Panc1 (cell line): ENCODE data around the gene WDFY3. TPM values are rescaled to one million over a fixed set of nuclear protein-coding genes. Genes with fewer than 3 reads are reported as not detected.

Source experiments
- ATAC-seq: fragments of 200-7000 bp; cut with Tn5 transposase; 2 replicates; pipeline ENCODE4 v1.9.1; 2020; ENCODE audit warnings: mild to moderate bottlenecking, moderate library complexity
- BruUV-seq: library from RNA; stranded (reverse); fragments of 400-500 nt; replicated peaks from 2 replicates; lab custom pipeline; 2021; lab: Mats Ljungman, UMichigan
- CTCF ChIA-PET: fragments of 300-600 bp; sonication (Branson Sonifier 250); formaldehyde crosslinking; loops from one replicate; lab custom pipeline; 2022; ENCODE audit warnings: antibody characterized with exemption; lab: Charles Lee
- POLR2A ChIA-PET: fragments of 300-600 bp; sonication (Branson Sonifier 250); formaldehyde crosslinking; loops from one replicate; lab custom pipeline; 2022; ENCODE audit warnings: antibody characterized with exemption; lab: Charles Lee
- DNase-seq: peaks from one replicate; pipeline ENCODE4 v3.0.0-alpha.2; 2010; ENCODE audit warnings: low read depth, low spot score
- H3K27ac ChIP-seq: 2 replicates; pipeline ENCODE4 v1.5.1; 2011; ENCODE audit warnings: mild to moderate bottlenecking, low read length, inconsistent platforms
- H3K27me3 ChIP-seq: fragments of 200-500 bp; sonication (Bioruptor generic); 2 replicates; pipeline ENCODE4 v1.6.0; 2014; ENCODE audit warnings: low read length, inconsistent platforms; ENCODE audit not compliant: control insufficient read depth, insufficient read depth
- H3K36me3 ChIP-seq: fragments of 200-500 bp; sonication (Bioruptor generic); 2 replicates; pipeline ENCODE4 v1.5.1; 2014; ENCODE audit warnings: inconsistent platforms, mild to moderate bottlenecking, low read length, moderate library complexity; ENCODE audit not compliant: control insufficient read depth, insufficient read depth
- H3K4me1 ChIP-seq: 2 replicates; pipeline ENCODE4 v1.5.1; 2011; ENCODE audit warnings: inconsistent platforms, mild to moderate bottlenecking, low read length, moderate library complexity; ENCODE audit not compliant: control insufficient read depth, insufficient read depth
- H3K4me3 ChIP-seq, 2 experiments: 2 replicates each; pipeline ENCODE4 v1.5.1; 2011 to 2012; ENCODE audit warnings: low read depth in 2 of 2, low read length in 2 of 2, mild to moderate bottlenecking in 2 of 2, inconsistent platforms in 1 of 2, moderate library complexity in 1 of 2
- H3K9me3 ChIP-seq: fragments of 200-500 bp; sonication (Bioruptor generic); 2 replicates; pipeline ENCODE4 v1.5.1; 2014; ENCODE audit warnings: low read depth, mild to moderate bottlenecking, inconsistent platforms, low read length, moderate library complexity; ENCODE audit not compliant: control insufficient read depth, insufficient read depth
- POLR2AphosphoS5 ChIP-seq: IDR thresholded peaks from 2 replicates; pipeline ENCODE4 v1.6.1; 2012; ENCODE audit warnings: mild to moderate bottlenecking, low read depth, low read length, moderate library complexity
- REST ChIP-seq, 2 experiments: IDR thresholded peaks; 2 replicates each; pipeline ENCODE4 v1.6.1; 2011 to 2012; ENCODE audit warnings: low read depth in 2 of 2, control low read depth in 1 of 2, low read length in 1 of 2, mild to moderate bottlenecking in 1 of 2, moderate library complexity in 1 of 2; ENCODE audit not compliant: insufficient read depth in 1 of 2
- SIN3A ChIP-seq: IDR thresholded peaks from 2 replicates; pipeline ENCODE4 v1.6.1; 2012; ENCODE audit warnings: low read depth, mild to moderate bottlenecking, low read length, moderate library complexity, borderline replicate concordance; ENCODE audit not compliant: insufficient read depth
- TCF7L2 ChIP-seq: IDR thresholded peaks from 2 replicates; pipeline ENCODE4 v1.6.1; 2011; ENCODE audit warnings: mild to moderate bottlenecking, low read depth, low read length, inconsistent platforms
- in situ Hi-C: cut with HindIII; loops from 2 replicates; pipeline ENCODE4 v1.10.0; 2016; ENCODE audit warnings: low sequenced_read_pairs, low pct_unique_long_range_greater_than_20kb
- intact Hi-C: fragments of 100-400 bp; cut with micrococcal nuclease; formaldehyde crosslinking; loops from one replicate; pipeline ENCODE4 v1.10.0; 2022; ENCODE audit not compliant: unreplicated experiment
- total RNA-seq: library from RNA; stranded (reverse); gene quantifications from one replicate; pipeline ENCODE4 v1.2.1, GENCODE V29; 2021; ENCODE audit not compliant: unreplicated experiment
- TF ChIP-seq, protein P1 (sequence below): fragments of 450-650 bp; IDR thresholded peaks from 2 replicates; pipeline ENCODE4 v1.5.1; 2017; ENCODE audit warnings: mild to moderate bottlenecking

WDFY3 gene
- total RNA-seq, 1 experiment from 2014 or later, result 47.8 TPM

- peaks cover 2% of the 10 kb centered on the region; the same call in 1 of the 2 replicates for H3K36me3 ChIP-seq
- ChIA-PET CTCF (no interaction called here), POLR2A (no interaction called here)
- no peak overlapping the region for H3K4me3 ChIP-seq
- no peak overlapping the region for H3K27ac ChIP-seq
- H3K27me3 ChIP-seq, result no peaks in the 10 kb centered on the region
- TF ChIP-seq POLR2AphosphoS5, result no peak
- TF ChIP-seq TCF7L2, result no peak
- TF ChIP-seq, protein P1, sequence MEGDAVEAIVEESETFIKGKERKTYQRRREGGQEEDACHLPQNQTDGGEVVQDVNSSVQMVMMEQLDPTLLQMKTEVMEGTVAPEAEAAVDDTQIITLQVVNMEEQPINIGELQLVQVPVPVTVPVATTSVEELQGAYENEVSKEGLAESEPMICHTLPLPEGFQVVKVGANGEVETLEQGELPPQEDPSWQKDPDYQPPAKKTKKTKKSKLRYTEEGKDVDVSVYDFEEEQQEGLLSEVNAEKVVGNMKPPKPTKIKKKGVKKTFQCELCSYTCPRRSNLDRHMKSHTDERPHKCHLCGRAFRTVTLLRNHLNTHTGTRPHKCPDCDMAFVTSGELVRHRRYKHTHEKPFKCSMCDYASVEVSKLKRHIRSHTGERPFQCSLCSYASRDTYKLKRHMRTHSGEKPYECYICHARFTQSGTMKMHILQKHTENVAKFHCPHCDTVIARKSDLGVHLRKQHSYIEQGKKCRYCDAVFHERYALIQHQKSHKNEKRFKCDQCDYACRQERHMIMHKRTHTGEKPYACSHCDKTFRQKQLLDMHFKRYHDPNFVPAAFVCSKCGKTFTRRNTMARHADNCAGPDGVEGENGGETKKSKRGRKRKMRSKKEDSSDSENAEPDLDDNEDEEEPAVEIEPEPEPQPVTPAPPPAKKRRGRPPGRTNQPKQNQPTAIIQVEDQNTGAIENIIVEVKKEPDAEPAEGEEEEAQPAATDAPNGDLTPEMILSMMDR, result no peak
- TF ChIP-seq SIN3A, result no peak
- no peak for TF ChIP-seq REST (IDR thresholded peaks at IDR 0.05; ENCODE audit: insufficient read depth in 1 of 2, low read depth in 2 of 2, low read length in 1 of 2)
- in situ Hi-C loops (no loop called here), intact Hi-C loops (no loop called here)
- BruUV-seq, result no TSS peak
- ATAC-seq (no peak), DNase-seq (no peak)
- no peaks in the 10 kb centered on the region for H3K4me1 ChIP-seq
- H3K9me3 ChIP-seq, result no peaks in the 10 kb centered on the region
These were observed 170.1 kb downstream of the WDFY3 start for GRCh38 chr4:84796394-84796793.

- ChIA-PET CTCF (no interaction called here), POLR2A (no interaction called here)
- in situ Hi-C loops (no loop called here), intact Hi-C loops (no loop called here)
- TF ChIP-seq SIN3A (no peak), POLR2AphosphoS5 (no peak), REST (IDR thresholded peaks at IDR 0.05; ENCODE audit: insufficient read depth in 1 of 2, low read depth in 2 of 2, low read length in 1 of 2) (no peak), TCF7L2 (no peak)
- TF ChIP-seq, protein P1, result no peak
- no peaks in the 10 kb centered on the region for H3K9me3 ChIP-seq
- peaks cover 6% of the 10 kb centered on the region; the same call in 1 of the 2 replicates for H3K36me3 ChIP-seq
- H3K27ac ChIP-seq, result no peak overlapping the region
- ATAC-seq (no peak), DNase-seq (no peak)
- H3K4me1 ChIP-seq, result no peaks in the 10 kb centered on the region
- no peaks in the 10 kb centered on the region for H3K27me3 ChIP-seq
- no peak overlapping the region for H3K4me3 ChIP-seq
- BruUV-seq, result no TSS peak
These were observed 173.9 kb downstream of the WDFY3 start for GRCh38 chr4:84792366-84793301.
